CD4-positive, alpha-beta T cell (primary cell): ENCODE results near the gene NRL. TPM values are rescaled to one million over a fixed set of nuclear protein-coding genes. Genes with fewer than 3 reads are reported as not detected.

Source experiments
- ATAC-seq: fragments of 200-7000 bp; cut with Tn5 transposase; one replicate; pipeline ENCODE4 v1.10.0; 2022; ENCODE audit warnings: mild to moderate bottlenecking; ENCODE audit not compliant: poor library complexity
- CTCF ChIA-PET: fragments of 350-600 bp; sonication (Branson Sonifier 250); formaldehyde crosslinking; loops from one replicate; lab custom pipeline; 2021; ENCODE audit warnings: antibody characterized with exemption, inconsistent platforms; lab: Charles Lee
- POLR2A ChIA-PET: fragments of 350-600 bp; sonication (Branson Sonifier 250); formaldehyde crosslinking; loops from one replicate; lab custom pipeline; 2021; ENCODE audit warnings: antibody characterized with exemption, inconsistent platforms; lab: Charles Lee
- DNase-seq, 14 experiments: peaks; one replicate each; pipeline ENCODE4 v3.0.0-alpha.2; 2013 to 2020; ENCODE audit warnings: mixed read lengths in 2 of 14
- H3K27ac ChIP-seq, 2 donors: one replicate each; pipeline versions ENCODE4 v1.5.1 to v1.7.0; 2013; ENCODE audit warnings: low read length in 2 of 2, low read depth in 1 of 2, mild to moderate bottlenecking in 1 of 2
- H3K27me3 ChIP-seq, 2 experiments: 1 replicate in 1 of 2; 2 replicates in 1 of 2; pipeline versions ENCODE4 v1.6.1 to v1.7.0; 2013; ENCODE audit warnings: low read length in 2 of 2, control low read depth in 1 of 2, mild to moderate bottlenecking in 1 of 2, moderate library complexity in 1 of 2; ENCODE audit not compliant: insufficient read depth in 2 of 2, control insufficient read depth in 1 of 2
- H3K36me3 ChIP-seq: one replicate; pipeline ENCODE4 v1.6.1; 2013; ENCODE audit warnings: low read length, control low read depth; ENCODE audit not compliant: insufficient read depth
- H3K4me1 ChIP-seq: one replicate; pipeline ENCODE4 v1.6.1; 2013; ENCODE audit warnings: low read length, control low read depth; ENCODE audit not compliant: insufficient read depth
- H3K4me3 ChIP-seq: one replicate; pipeline ENCODE4 v1.5.1; 2013; ENCODE audit warnings: mild to moderate bottlenecking, low read length, moderate library complexity
- H3K9me3 ChIP-seq, 2 experiments: 1 replicate in 1 of 2; 2 replicates in 1 of 2; pipeline versions ENCODE4 v1.6.1 to v1.7.0; 2013; ENCODE audit warnings: low read length in 2 of 2, mild to moderate bottlenecking in 2 of 2, control low read depth in 1 of 2, moderate library complexity in 1 of 2; ENCODE audit not compliant: control insufficient read depth in 1 of 2, insufficient read depth in 1 of 2
- H3K27ac Mint-ChIP-seq: one replicate; pipeline ENCODE4 v1.8.0; 2020; ENCODE audit warnings: mixed read lengths
- H3K27me3 Mint-ChIP-seq: one replicate; pipeline ENCODE4 v1.8.0; 2021; ENCODE audit warnings: mixed read lengths
- H3K36me3 Mint-ChIP-seq: one replicate; pipeline ENCODE4 v1.8.0; 2021; ENCODE audit warnings: low read depth, mixed read lengths
- H3K4me1 Mint-ChIP-seq: one replicate; pipeline ENCODE4 v1.8.0; 2021; ENCODE audit warnings: low read depth, mixed read lengths
- H3K4me3 Mint-ChIP-seq: one replicate; pipeline ENCODE4 v1.8.0; 2020; ENCODE audit warnings: mild to moderate bottlenecking, mixed read lengths
- H3K9me3 Mint-ChIP-seq: one replicate; pipeline ENCODE4 v1.8.0; 2020; ENCODE audit warnings: mixed read lengths
- intact Hi-C, 2 experiments: fragments of 100-400 bp; cut with DNase I in 1 of 2; cut with micrococcal nuclease in 1 of 2; formaldehyde crosslinking; loops; one replicate each; pipeline versions ENCODE4 v1.15.1 to v1.9.0; 2023 to 2025; cut with DNase I, micrococcal nuclease
- total RNA-seq, 174 experiments: library from RNA in 2 of 174; stranded (reverse) in 2 of 174; gene quantifications; one replicate each; pipeline ENCODE4 v1.2.3 and lab custom pipeline; 2021 to 2026
- TF ChIP-seq, protein P1 (sequence below): fragments of 200-600 bp; IDR thresholded peaks from one replicate; pipeline ENCODE4 v1.8.0; 2022; ENCODE audit warnings: antibody characterized with exemption, mild to moderate bottlenecking

The NRL gene
- total RNA-seq, 2 experiments from 2014 or later: 1.6 to 1.9 TPM

DNA sequence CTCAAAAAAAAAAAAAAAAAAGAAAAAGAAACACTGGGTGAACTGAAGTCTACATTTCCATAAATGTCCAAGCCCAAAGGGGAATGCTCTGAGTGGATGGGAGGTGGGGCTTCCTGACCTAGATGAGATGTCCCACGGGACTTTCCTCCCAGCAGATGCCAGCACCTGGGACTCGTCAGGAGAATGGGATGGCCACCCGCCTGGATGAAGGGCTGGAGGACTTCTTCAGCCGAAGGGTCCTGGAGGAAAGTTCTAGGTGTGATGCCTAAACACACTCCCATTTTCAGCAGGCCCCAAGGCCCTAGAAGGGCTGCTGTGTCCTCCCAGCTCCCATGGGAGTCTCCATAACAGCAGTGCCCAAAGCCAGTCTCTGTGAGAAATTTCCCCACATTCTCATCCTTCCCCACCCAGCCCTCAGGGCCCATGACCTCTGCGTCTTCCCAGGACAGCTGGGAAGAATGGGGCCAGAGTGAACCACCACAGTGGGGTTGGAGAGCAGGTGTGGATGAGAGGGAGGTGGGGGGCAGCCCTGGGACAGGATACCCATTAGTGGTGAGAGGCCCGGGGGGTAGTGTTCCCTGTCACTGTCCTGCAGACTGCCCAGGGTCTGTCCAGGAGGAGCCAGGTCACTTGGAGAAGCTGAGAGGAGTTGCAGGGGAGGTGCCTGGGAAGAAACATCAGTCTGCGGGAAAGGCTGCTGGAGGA, 50.5 kb downstream of the NRL start:
- no peaks in the 10 kb centered on the region for H3K27me3 ChIP-seq
- intact Hi-C loops: no loop called here
- DNase-seq: no peak
- no peak overlapping the region for H3K4me3 ChIP-seq
- no peak overlapping the region for H3K4me3 Mint-ChIP-seq
- H3K9me3 Mint-ChIP-seq: no peaks in the 10 kb centered on the region
- ChIA-PET POLR2A (interaction anchor here (1.1 kb wide), 1 partner anchor 17 kb away, joined by 4 read pairs; no protein-coding TSS in a partner anchor), CTCF (no interaction called here)
- H3K4me1 Mint-ChIP-seq: no peaks in the 10 kb centered on the region
- H3K27ac Mint-ChIP-seq: no peak overlapping the region
- no peaks in the 10 kb centered on the region for H3K4me1 ChIP-seq
- H3K9me3 ChIP-seq: no peaks in the 10 kb centered on the region
- TF ChIP-seq, protein P1, sequence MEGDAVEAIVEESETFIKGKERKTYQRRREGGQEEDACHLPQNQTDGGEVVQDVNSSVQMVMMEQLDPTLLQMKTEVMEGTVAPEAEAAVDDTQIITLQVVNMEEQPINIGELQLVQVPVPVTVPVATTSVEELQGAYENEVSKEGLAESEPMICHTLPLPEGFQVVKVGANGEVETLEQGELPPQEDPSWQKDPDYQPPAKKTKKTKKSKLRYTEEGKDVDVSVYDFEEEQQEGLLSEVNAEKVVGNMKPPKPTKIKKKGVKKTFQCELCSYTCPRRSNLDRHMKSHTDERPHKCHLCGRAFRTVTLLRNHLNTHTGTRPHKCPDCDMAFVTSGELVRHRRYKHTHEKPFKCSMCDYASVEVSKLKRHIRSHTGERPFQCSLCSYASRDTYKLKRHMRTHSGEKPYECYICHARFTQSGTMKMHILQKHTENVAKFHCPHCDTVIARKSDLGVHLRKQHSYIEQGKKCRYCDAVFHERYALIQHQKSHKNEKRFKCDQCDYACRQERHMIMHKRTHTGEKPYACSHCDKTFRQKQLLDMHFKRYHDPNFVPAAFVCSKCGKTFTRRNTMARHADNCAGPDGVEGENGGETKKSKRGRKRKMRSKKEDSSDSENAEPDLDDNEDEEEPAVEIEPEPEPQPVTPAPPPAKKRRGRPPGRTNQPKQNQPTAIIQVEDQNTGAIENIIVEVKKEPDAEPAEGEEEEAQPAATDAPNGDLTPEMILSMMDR: no peak
- no peak overlapping the region for H3K27ac ChIP-seq
- no peak for ATAC-seq
- no peaks in the 10 kb centered on the region for H3K36me3 Mint-ChIP-seq
- H3K27me3 Mint-ChIP-seq: no peaks in the 10 kb centered on the region
- no peaks in the 10 kb centered on the region for H3K36me3 ChIP-seq

DNA sequence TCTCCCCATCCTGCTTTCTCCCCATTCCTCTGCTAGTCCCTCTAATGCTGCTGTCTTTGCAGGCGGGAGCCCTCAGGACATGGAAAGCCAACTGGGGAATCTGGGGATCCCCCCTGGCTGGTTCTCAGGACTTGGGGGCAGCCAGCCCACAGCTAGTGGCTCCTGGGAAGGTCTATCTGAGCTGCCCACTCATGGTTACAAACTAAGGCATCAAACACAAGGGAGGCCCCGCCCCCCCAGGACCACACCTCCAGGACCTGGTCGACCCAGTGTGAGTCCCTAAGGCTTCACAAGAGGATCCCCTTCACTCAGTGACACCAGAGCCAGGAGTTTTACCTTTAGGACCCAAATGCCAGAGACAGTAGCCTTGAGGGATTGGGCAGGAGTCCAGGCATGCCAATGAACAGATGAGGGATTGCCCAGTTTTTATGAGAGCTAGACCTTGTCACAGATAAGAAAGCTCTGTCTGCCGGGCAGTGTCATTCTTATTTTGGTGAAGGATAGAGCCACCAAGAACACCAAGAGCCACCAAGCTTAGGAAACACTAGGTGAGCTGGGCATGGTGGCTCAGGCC, 51.4 kb downstream of the NRL start:
- Mint-ChIP-seq H3K27me3 (no peaks in the 10 kb centered on the region), H3K4me1 (no peaks in the 10 kb centered on the region), H3K4me3 (no peak overlapping the region), H3K36me3 (no peaks in the 10 kb centered on the region), H3K9me3 (no peaks in the 10 kb centered on the region), H3K27ac (no peak overlapping the region)
- Histone ChIP-seq H3K4me3 (no peak overlapping the region), H3K9me3 (no peaks in the 10 kb centered on the region), H3K27ac (no peak overlapping the region), H3K4me1 (no peaks in the 10 kb centered on the region), H3K36me3 (no peaks in the 10 kb centered on the region), H3K27me3 (no peaks in the 10 kb centered on the region)
- TF ChIP-seq, protein P1: no peak
- ChIA-PET CTCF (no interaction called here), POLR2A (no interaction called here)
- no peak for DNase-seq
- intact Hi-C loops: no loop called here
- no peak for ATAC-seq

DNA sequence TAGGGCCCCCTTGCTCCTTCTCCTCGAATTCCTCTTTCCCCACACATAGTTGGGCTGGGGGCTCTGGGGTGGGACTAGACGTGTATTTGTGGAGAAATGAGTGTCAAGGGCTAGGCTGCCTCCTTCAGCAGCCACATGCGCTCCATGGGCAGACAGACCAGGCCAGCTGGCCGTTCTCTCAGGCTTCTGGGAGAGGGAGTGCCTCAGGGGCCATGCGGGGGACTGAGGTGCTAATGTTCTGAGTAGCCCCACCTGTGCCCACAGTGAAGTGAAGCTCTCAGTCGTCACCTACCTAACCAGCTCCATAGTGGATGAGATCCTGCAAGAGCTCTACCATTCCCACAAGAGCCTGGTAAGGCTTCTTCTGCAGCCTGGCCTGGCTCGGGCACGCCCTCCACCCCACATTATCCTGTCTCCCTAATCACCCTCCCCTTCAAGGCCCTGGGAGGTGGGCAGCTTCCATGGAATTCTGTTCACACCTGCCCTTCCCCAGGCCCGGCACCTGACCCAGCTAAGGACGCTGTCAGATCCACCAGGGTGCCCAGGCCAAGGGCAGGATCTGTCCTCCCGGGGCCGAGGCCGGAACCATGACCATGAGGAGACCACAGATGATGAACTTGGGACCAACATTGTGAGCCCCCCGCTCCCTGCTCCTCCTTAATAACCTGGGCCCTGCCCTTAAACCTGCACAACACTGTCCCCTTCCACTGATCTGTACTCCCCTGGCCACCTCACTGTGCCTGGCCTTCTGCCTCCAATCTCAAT, 52.4 kb downstream of the NRL start:
- Histone ChIP-seq H3K9me3 (no peaks in the 10 kb centered on the region), H3K4me1 (no peaks in the 10 kb centered on the region), H3K4me3 (no peak overlapping the region), H3K36me3 (no peaks in the 10 kb centered on the region), H3K27ac (no peak overlapping the region), H3K27me3 (no peaks in the 10 kb centered on the region)
- Mint-ChIP-seq H3K27me3 (no peaks in the 10 kb centered on the region), H3K9me3 (no peaks in the 10 kb centered on the region), H3K27ac (no peak overlapping the region), H3K4me3 (no peak overlapping the region), H3K4me1 (no peaks in the 10 kb centered on the region), H3K36me3 (no peaks in the 10 kb centered on the region)
- DNase-seq (no peak), ATAC-seq (no peak)
- TF ChIP-seq, protein P1: no peak
- POLR2A ChIA-PET: interaction anchor here (1.3 kb wide), 1 partner anchor 79 kb away, joined by 5 read pairs; the partner anchor contains the start of gene EMC9
- intact Hi-C loops: no loop called here
- CTCF ChIA-PET: no interaction called here
